Kidney (tissue), 14 donors: ENCODE data around the gene LRRC52. TPM values are rescaled to one million over a fixed set of nuclear protein-coding genes. Genes with fewer than 3 reads are reported as not detected.

Experiments
- DNase-seq, 5 donors: peaks; one replicate each; pipeline ENCODE4 v3.0.0-alpha.2; 2013 to 2020
- FAIRE-seq: peaks from 2 replicates; lab custom pipeline; 2012; peaks lifted over from hg19 to GRCh38; lab: Jason Lieb, UNC
- H3K27ac ChIP-seq, 2 donors: one replicate each; pipeline ENCODE4 v1.7.0; 2013; ENCODE audit warnings: low read depth in 2 of 2, low read length in 2 of 2, inconsistent platforms in 1 of 2
- H3K27me3 ChIP-seq: one replicate; pipeline ENCODE4 v1.7.1; 2013; ENCODE audit warnings: low read length, inconsistent platforms; ENCODE audit not compliant: control insufficient read depth, insufficient read depth
- H3K36me3 ChIP-seq, 3 donors: one replicate each; pipeline versions ENCODE4 v1.7.0 to v1.7.1; 2013; ENCODE audit warnings: low read length in 3 of 3, control low read depth in 1 of 3, inconsistent platforms in 1 of 3; ENCODE audit not compliant: insufficient read depth in 3 of 3, control insufficient read depth in 2 of 3
- H3K4me1 ChIP-seq, 3 donors: one replicate each; pipeline versions ENCODE4 v1.7.0 to v1.7.1; 2013; ENCODE audit warnings: low read length in 3 of 3, inconsistent platforms in 1 of 3, low read depth in 1 of 3; ENCODE audit not compliant: control insufficient read depth in 2 of 3, insufficient read depth in 2 of 3
- H3K4me3 ChIP-seq, 3 donors: one replicate each; pipeline versions ENCODE4 v1.7.0 to v1.8.1; 2013; ENCODE audit warnings: low read length in 3 of 3, control low read depth in 1 of 3, inconsistent platforms in 1 of 3
- H3K9ac ChIP-seq, 3 donors: one replicate each; pipeline versions ENCODE4 v1.7.0 to v1.7.1; 2013; ENCODE audit warnings: low read length in 3 of 3, control low read depth in 1 of 3, inconsistent platforms in 1 of 3
- H3K9me3 ChIP-seq, 3 donors: one replicate each; pipeline versions ENCODE4 v1.7.0 to v1.7.1; 2013; ENCODE audit warnings: low read length in 3 of 3, control low read depth in 1 of 3, inconsistent platforms in 1 of 3; ENCODE audit not compliant: control insufficient read depth in 2 of 3, insufficient read depth in 1 of 3
- CTCF ChIP-seq: IDR thresholded peaks from 3 replicates; pipeline ENCODE4 v1.5.1; 2012; ENCODE audit warnings: mild to moderate bottlenecking, moderate library complexity, borderline replicate concordance; ENCODE audit not compliant: insufficient read depth; ENCODE audit errors: extremely low read depth
- intact Hi-C: fragments of 100-400 bp; cut with DNase I; formaldehyde crosslinking; loops from one replicate; pipeline ENCODE4 v1.11.1; 2022
- polyA plus RNA-seq: library from polyadenylated mRNA; stranded (reverse); fragments of 350-450 nt; fragmentation: Illumina TruSeq; extraction: RNeasy Lipid Tissue Mini Kit (QIAGEN cat#74804); gene quantifications from one replicate; pipeline ENCODE4 v1.2.3, GENCODE V29; 2014; ENCODE audit warnings: low read depth, low replicate concordance; ENCODE audit not compliant: insufficient read depth
- total RNA-seq: library from RNA; stranded (reverse); fragmentation: NEBNext Ultra II Directional; extraction: Animal tissue kit (Norgen Biotek cat#: 25700); gene quantifications from one replicate; pipeline ENCODE4 v1.2.1, GENCODE V29; 2021
- donor health status: control.
- donor health status: control.
- donor health status: control.
- donor health status: control.
- donor health status: control.
- donor health status: DM: yes; HTN: yes; CAD: no.
- donor health status: Normal renal cell carcinoma (clear cell type).

LRRC52 gene
- total and polyA plus RNA-seq, 2 donors from 2014 or later, result 0.58 TPM; not detected in 1

GRCh38 chr1:165560883-165561656 is 17.3 kb downstream of the LRRC52 start:
- Histone ChIP-seq H3K9ac (no peak overlapping the region), H3K27ac (no peak overlapping the region), H3K4me1 (no peaks in the 10 kb centered on the region), H3K4me3 (no peak overlapping the region), H3K36me3 (no peaks in the 10 kb centered on the region), H3K9me3 (no peaks in the 10 kb centered on the region), H3K27me3 (no peaks in the 10 kb centered on the region)
- TF ChIP-seq CTCF, result no peak
- FAIRE-seq (no peak), DNase-seq (no peak)
- intact Hi-C loops, result no loop called here

GRCh38 chr1:165562571-165562970 is 18.8 kb downstream of the LRRC52 start:
- H3K4me3 ChIP-seq, result no peak overlapping the region
- H3K9ac ChIP-seq, result no peak overlapping the region
- H3K4me1 ChIP-seq, result no peaks in the 10 kb centered on the region
- H3K36me3 ChIP-seq, result no peaks in the 10 kb centered on the region
- H3K27ac ChIP-seq, result no peak overlapping the region
- DNase-seq (no peak), FAIRE-seq (no peak)
- no peaks in the 10 kb centered on the region for H3K27me3 ChIP-seq
- no peaks in the 10 kb centered on the region for H3K9me3 ChIP-seq
- intact Hi-C loops, result no loop called here
- TF ChIP-seq CTCF, result no peak

- H3K4me3 ChIP-seq, result no peak overlapping the region
- intact Hi-C loops, result no loop called here
- H3K9me3 ChIP-seq, result no peaks in the 10 kb centered on the region
- H3K36me3 ChIP-seq, result no peaks in the 10 kb centered on the region
- no peak overlapping the region for H3K9ac ChIP-seq
- no peaks in the 10 kb centered on the region for H3K27me3 ChIP-seq
- FAIRE-seq (no peak), DNase-seq (no peak)
- no peak overlapping the region for H3K27ac ChIP-seq
- TF ChIP-seq CTCF, result no peak
- no peaks in the 10 kb centered on the region for H3K4me1 ChIP-seq
These were observed 19.8 kb downstream of the LRRC52 start for GRCh38 chr1:165563551-165563950.
